HepG2 (cell line): ENCODE data around the gene MVP. TPM values are rescaled to one million over a fixed set of nuclear protein-coding genes. Genes with fewer than 3 reads are reported as not detected.

Source experiments
- AKNA ChIP-seq: sonication (generic); formaldehyde crosslinking; IDR thresholded peaks from 2 replicates; pipeline ENCODE4 v1.4.0; 2020; ENCODE audit warnings: missing genetic modification reagents, borderline replicate concordance
- CREB3 ChIP-seq: sonication (generic); formaldehyde crosslinking; IDR thresholded peaks from 2 replicates; pipeline ENCODE4 v1.5.0; 2020; ENCODE audit warnings: missing genetic modification reagents
- ERF ChIP-seq: IDR thresholded peaks from 2 replicates; pipeline ENCODE4 v1.6.1; 2018; ENCODE audit warnings: missing biosample characterization, missing genetic modification reagents
- JUN ChIP-seq: sonication (generic); formaldehyde crosslinking; IDR thresholded peaks from 2 replicates; pipeline ENCODE4 v1.4.0; 2020; ENCODE audit warnings: mild to moderate bottlenecking, missing genetic modification reagents
- KAT8 ChIP-seq: IDR thresholded peaks from 2 replicates; pipeline ENCODE4 v1.6.1; 2016; ENCODE audit warnings: missing genetic modification reagents, missing compliant biosample characterization
- KDM5A ChIP-seq: fragments of 200-600 bp; sonication (generic); IDR thresholded peaks from 2 replicates; pipeline ENCODE4 v1.7.0; 2018; ENCODE audit warnings: antibody characterized with exemption, mild to moderate bottlenecking, low read length, borderline replicate concordance
- NFKBIZ ChIP-seq: IDR thresholded peaks from 2 replicates; pipeline ENCODE4 v1.6.1; 2018; ENCODE audit warnings: missing genetic modification reagents, missing compliant biosample characterization
- PRPF4 ChIP-seq: fragments of 200-400 bp; formaldehyde crosslinking; IDR thresholded peaks from 2 replicates; pipeline ENCODE4 v1.6.1; 2016; ENCODE audit warnings: low read length, low read depth; ENCODE audit not compliant: poor library complexity, severe bottlenecking
- RCOR2 ChIP-seq: IDR thresholded peaks from 2 replicates; pipeline ENCODE4 v1.6.1; 2016; ENCODE audit warnings: missing biosample characterization, missing genetic modification reagents
- SOX5 ChIP-seq: IDR thresholded peaks from 2 replicates; pipeline ENCODE4 v1.6.1; 2016; ENCODE audit warnings: borderline replicate concordance
- SUZ12 ChIP-seq: fragments of 150-350 bp; IDR thresholded peaks from 2 replicates; pipeline ENCODE4 v1.6.1; 2014; ENCODE audit warnings: low read depth, low read length
- SYNCRIP ChIP-seq: fragments of 200-400 bp; formaldehyde crosslinking; IDR thresholded peaks from 2 replicates; pipeline ENCODE4 v1.6.1; 2018; ENCODE audit warnings: mild to moderate bottlenecking, low read depth, low read length; ENCODE audit not compliant: insufficient read depth
- TAF1 ChIP-seq: sonication (generic); formaldehyde crosslinking; IDR thresholded peaks from 2 replicates; pipeline ENCODE4 v1.4.0; 2020; ENCODE audit warnings: missing genetic modification reagents
- ZBTB42 ChIP-seq: sonication (generic); formaldehyde crosslinking; IDR thresholded peaks from 2 replicates; pipeline ENCODE4 v1.5.0; 2020; ENCODE audit warnings: mild to moderate bottlenecking, missing genetic modification reagents
- ZMAT3 ChIP-seq: sonication (generic); formaldehyde crosslinking; conservative IDR thresholded peaks from 2 replicates; pipeline ENCODE4 v1.7.0; 2021; ENCODE audit warnings: missing genetic modification reagents
- ZNF234 ChIP-seq: sonication (generic); formaldehyde crosslinking; conservative IDR thresholded peaks from 2 replicates; pipeline ENCODE4 v1.5.1; 2020; ENCODE audit warnings: mild to moderate bottlenecking, missing genetic modification reagents
- ZNF276 ChIP-seq: sonication (generic); formaldehyde crosslinking; IDR thresholded peaks from 2 replicates; pipeline ENCODE4 v1.4.0; 2020; ENCODE audit warnings: mild to moderate bottlenecking, low read depth, missing genetic modification reagents
- ZNF33B ChIP-seq: sonication (generic); formaldehyde crosslinking; IDR thresholded peaks from 2 replicates; pipeline ENCODE4 v1.5.1; 2020; ENCODE audit warnings: mild to moderate bottlenecking, missing genetic modification reagents
- ZNF704 ChIP-seq: sonication (generic); formaldehyde crosslinking; IDR thresholded peaks from 2 replicates; pipeline ENCODE4 v1.8.1; 2023; ENCODE audit warnings: mild to moderate bottlenecking, inconsistent platforms, moderate library complexity, missing genetic modification reagents, borderline replicate concordance
- ZNF709 ChIP-seq: sonication (generic); formaldehyde crosslinking; IDR thresholded peaks from 2 replicates; pipeline ENCODE4 v1.5.0; 2020; ENCODE audit warnings: mild to moderate bottlenecking, missing genetic modification reagents
- ZNF737 ChIP-seq: sonication (generic); formaldehyde crosslinking; IDR thresholded peaks from 2 replicates; pipeline ENCODE4 v1.5.0; 2020; ENCODE audit warnings: missing genetic modification reagents, mild to moderate bottlenecking, borderline replicate concordance
- ZNF766 ChIP-seq: sonication (generic); formaldehyde crosslinking; IDR thresholded peaks from 2 replicates; pipeline ENCODE4 v1.5.0; 2020; ENCODE audit warnings: missing genetic modification reagents, borderline replicate concordance
- ZNF841 ChIP-seq: sonication (generic); formaldehyde crosslinking; IDR thresholded peaks from 2 replicates; pipeline ENCODE4 v1.8.1; 2023; ENCODE audit warnings: missing genetic modification reagents, borderline replicate concordance
- polyA plus RNA-seq, 8 experiments: library from polyadenylated mRNA; depleted of rRNA in 3 of 8; stranded (reverse) in 7 of 8; unstranded in 1 of 8; fragments of >200 nt; fragmentation: Illumina TruSeq in 4 of 8; extraction: Trizol in 4 of 8; gene quantifications; 2 replicates each; pipeline versions ENCODE4 v1.2.1 to v1.2.3, GENCODE V29; 2011 to 2016; ENCODE audit warnings: low read depth in 4 of 8, missing spikeins in 1 of 8, mixed read lengths in 1 of 8; ENCODE audit not compliant: insufficient read depth in 1 of 8
- total RNA-seq, 5 experiments: library from RNA; depleted of rRNA; stranded (reverse); fragments of >200 nt; fragmentation: Illumina TruSeq; extraction: Trizol; gene quantifications; 2 replicates each; pipeline ENCODE4 v1.2.3, GENCODE V29; 2016; ENCODE audit warnings: low read depth in 1 of 5

Gene MVP
- total and polyA plus RNA-seq, 2 of the 13 experiments (the other 11 are each of a cell fraction or from before 2014, with no cell fraction given), result 22.9 to 43.5 TPM

- no peak for TF ChIP-seq AKNA (CRISPR knock-in tag)
- no peak for TF ChIP-seq KAT8 (CRISPR knock-in tag)
- peak; percentile 60 for TF ChIP-seq PRPF4
- TF ChIP-seq SUZ12, result no peak
- peak; percentile 24; the same call in 1 of the 2 replicates for TF ChIP-seq CREB3 (CRISPR knock-in tag)
- no peak for TF ChIP-seq NFKBIZ
- no peak for TF ChIP-seq ZNF841 (CRISPR knock-in tag)
- TF ChIP-seq ZBTB42 (CRISPR knock-in tag), result no peak
- no peak for TF ChIP-seq TAF1
- TF ChIP-seq SYNCRIP, result no peak
- TF ChIP-seq SOX5 (CRISPR knock-in tag), result no peak
- peak; percentile 15; the same call in 1 of the 2 replicates for TF ChIP-seq ZNF276 (CRISPR knock-in tag)
- no peak for TF ChIP-seq KDM5A
- 0 out of 2 replicates have a peak, but pooled peaks have one; percentile 4 for TF ChIP-seq ZMAT3 (CRISPR knock-in tag)
- 0 out of 2 replicates have a peak, but pooled peaks have one; percentile 59 for TF ChIP-seq ZNF737 (CRISPR knock-in tag)
- TF ChIP-seq ZNF766 (CRISPR knock-in tag), result 0 out of 2 replicates have a peak, but pooled peaks have one; percentile 4
- no peak for TF ChIP-seq ERF (CRISPR knock-in tag)
- TF ChIP-seq ZNF234 (CRISPR knock-in tag), result 0 out of 2 replicates have a peak, but pooled peaks have one; percentile 41
- TF ChIP-seq JUN (CRISPR knock-in tag), result no peak
- TF ChIP-seq ZNF704 (CRISPR knock-in tag), result 0 out of 2 replicates have a peak, but pooled peaks have one; percentile 4
- 0 out of 2 replicates have a peak, but pooled peaks have one; percentile 14 for TF ChIP-seq RCOR2 (CRISPR knock-in tag)
- TF ChIP-seq ZNF33B (CRISPR knock-in tag), result no peak
- TF ChIP-seq ZNF709 (CRISPR knock-in tag), result no peak
Observed at GRCh38 chr16:29789775-29790182, 30.5 kb upstream of the MVP start (continued).
